ENCODE data around the gene SELENON. TPM values are rescaled to one million over a fixed set of nuclear protein-coding genes. Genes with fewer than 3 reads are reported as not detected.

The SELENON gene
- total RNA-seq, 2 experiments from 2014 or later: 9.9 to 28.3 TPM

- CTCF ChIA-PET (ENCODE audit: unreplicated experiment): interaction anchor here (1.2 kb wide), 1 partner anchor 10 kb away, joined by 3 read pairs; no protein-coding TSS in a partner anchor
- DNase-seq (ENCODE audit: low spot score): peak; percentile 43
- Histone ChIP-seq H3K27ac (ENCODE audit: low read depth, low read length, poor library complexity, severe bottlenecking) (peak overlapping the region; percentile 87), H3K4me3 (ENCODE audit: low read depth, low read length, poor library complexity, severe bottlenecking) (peak overlapping the region; percentile 84), H4K20me1 (ENCODE audit: insufficient read depth, low read length) (no peaks in the 10 kb centered on the region), H3K36me3 (ENCODE audit: insufficient read depth, low read length) (peaks cover 2% of the 10 kb centered on the region; the same call in 1 of the 2 replicates), H3K9me2 (ENCODE audit: insufficient read depth, low read length) (no peaks in the 10 kb centered on the region), H3K9me3 (ENCODE audit: low read length) (no peaks in the 10 kb centered on the region), H2AFZ (ENCODE audit: low read length) (peak overlapping the region; percentile 77; the same call in 1 of the 2 replicates), H3K4me1 (ENCODE audit: insufficient read depth, low read length, poor library complexity, severe bottlenecking) (peaks cover 30% of the 10 kb centered on the region), H3K4me2 (ENCODE audit: low read length) (peak overlapping the region; percentile 74), H3K79me2 (ENCODE audit: insufficient read depth, low read depth, low read length) (peaks cover 12% of the 10 kb centered on the region; the same call in 1 of the 2 replicates)
- intact Hi-C loops (cut with micrococcal nuclease; ENCODE audit: unreplicated experiment): loop anchor here (2.0 to 10.0 kb wide), 2 partner anchors 178 to 576 kb away; partner anchors contain the start of genes PAFAH2 and RSRP1
- no TSS peak for BruUV-seq (replicated peaks)
- TF ChIP-seq EZH2phosphoT487 (IDR thresholded peaks at IDR 0.05; ENCODE audit: borderline replicate concordance, low read depth, low read length) (no peak), CTCF (conservative IDR thresholded peaks at IDR 0.05; ENCODE audit: low read length) (no peak)
- POLR2A ChIA-PET: interaction anchor here (2.0 kb wide), 1 partner anchor 177 kb away, joined by 6 read pairs; the partner anchor contains the start of gene PAFAH2
Measured at GRCh38 chr1:25821112-25821476, 21.1 kb downstream of the SELENON start.

- peaks cover 8% of the 10 kb centered on the region for H3K36me3 ChIP-seq (ENCODE audit: insufficient read depth, low read length)
- DNase-seq (ENCODE audit: low spot score): no peak
- no peaks in the 10 kb centered on the region for H3K9me2 ChIP-seq (ENCODE audit: insufficient read depth, low read length)
- no peak for TF ChIP-seq CTCF (conservative IDR thresholded peaks at IDR 0.05; ENCODE audit: low read length)
- no peak for TF ChIP-seq EZH2phosphoT487 (IDR thresholded peaks at IDR 0.05; ENCODE audit: borderline replicate concordance, low read depth, low read length)
- H3K4me2 ChIP-seq (ENCODE audit: low read length): peak overlapping the region; percentile 74
- H3K4me3 ChIP-seq (ENCODE audit: low read depth, low read length, poor library complexity, severe bottlenecking): peak overlapping the region; percentile 84
- H3K27ac ChIP-seq (ENCODE audit: low read depth, low read length, poor library complexity, severe bottlenecking): peak overlapping the region; percentile 87
- H2AFZ ChIP-seq (ENCODE audit: low read length): no peak overlapping the region
- intact Hi-C loops (cut with micrococcal nuclease; ENCODE audit: unreplicated experiment): loop anchor here (2.0 to 10.0 kb wide), 2 partner anchors 177 to 577 kb away; partner anchors contain the start of genes PAFAH2 and RSRP1
- no peaks in the 10 kb centered on the region for H4K20me1 ChIP-seq (ENCODE audit: insufficient read depth, low read length)
- BruUV-seq (replicated peaks): no TSS peak
- H3K79me2 ChIP-seq (ENCODE audit: insufficient read depth, low read depth, low read length): peaks cover 12% of the 10 kb centered on the region; the same call in 1 of the 2 replicates
- ChIA-PET CTCF (ENCODE audit: unreplicated experiment) (interaction anchor here (1.2 kb wide), 1 partner anchor 10 kb away, joined by 3 read pairs; no protein-coding TSS in a partner anchor), POLR2A (interaction anchor here (1.1 to 2.0 kb wide), 2 partner anchors 23 to 176 kb away, joined by 6 read pairs; partner anchors contain the start of gene PAFAH2)
- H3K4me1 ChIP-seq (ENCODE audit: insufficient read depth, low read length, poor library complexity, severe bottlenecking): peaks cover 30% of the 10 kb centered on the region
- H3K9me3 ChIP-seq (ENCODE audit: low read length): no peaks in the 10 kb centered on the region
Measured at GRCh38 chr1:25821630-25822091, 21.7 kb downstream of the SELENON start.

GRCh38 chr1:25825605-25826004, 25.6 kb downstream of the SELENON start:
- H3K36me3 ChIP-seq (ENCODE audit: insufficient read depth, low read length): peaks cover 44% of the 10 kb centered on the region
- no peak overlapping the region for H3K4me3 ChIP-seq (ENCODE audit: low read depth, low read length, poor library complexity, severe bottlenecking)
- intact Hi-C loops (cut with micrococcal nuclease; ENCODE audit: unreplicated experiment): loop anchor here (10.0 kb wide), 1 partner anchor 581 kb away; the partner anchor contains the start of gene RSRP1
- H2AFZ ChIP-seq (ENCODE audit: low read length): no peak overlapping the region
- H4K20me1 ChIP-seq (ENCODE audit: insufficient read depth, low read length): no peaks in the 10 kb centered on the region
- ChIA-PET POLR2A (interaction anchor here (1.1 kb wide), 1 partner anchor 20 kb away, joined by 3 read pairs; no protein-coding TSS in a partner anchor), CTCF (ENCODE audit: unreplicated experiment) (no interaction called here)
- peaks cover 12% of the 10 kb centered on the region; the same call in 1 of the 2 replicates for H3K79me2 ChIP-seq (ENCODE audit: insufficient read depth, low read depth, low read length)
- no peaks in the 10 kb centered on the region for H3K9me2 ChIP-seq (ENCODE audit: insufficient read depth, low read length)
- TF ChIP-seq EZH2phosphoT487 (IDR thresholded peaks at IDR 0.05; ENCODE audit: borderline replicate concordance, low read depth, low read length): no peak
- TF ChIP-seq CTCF (conservative IDR thresholded peaks at IDR 0.05; ENCODE audit: low read length): no peak
- H3K4me1 ChIP-seq (ENCODE audit: insufficient read depth, low read length, poor library complexity, severe bottlenecking): peaks cover 12% of the 10 kb centered on the region
- no peak overlapping the region for H3K4me2 ChIP-seq (ENCODE audit: low read length)
- H3K9me3 ChIP-seq (ENCODE audit: low read length): no peaks in the 10 kb centered on the region
- no peak for DNase-seq (ENCODE audit: low spot score)
- no TSS peak for BruUV-seq (replicated peaks)
- no peak overlapping the region for H3K27ac ChIP-seq (ENCODE audit: low read depth, low read length, poor library complexity, severe bottlenecking)
